GM12878 (cell line): ENCODE data around the gene YTHDF2.

Experiments
- CHD2 ChIP-seq: IDR thresholded peaks from 2 replicates; pipeline ENCODE4 v1.6.1; 2011; ENCODE audit warnings: low read depth, low read length, improper control_type of control experiment, borderline replicate concordance
- CREB1 ChIP-seq: IDR thresholded peaks from 2 replicates; pipeline ENCODE4 v1.6.1; 2012; ENCODE audit warnings: low read depth, mild to moderate bottlenecking, inconsistent platforms
- CTCF ChIP-seq, 3 experiments: IDR thresholded peaks in 2 of 3; conservative IDR thresholded peaks in 1 of 3; 2 replicates each; pipeline ENCODE4 v1.5.1; 2011; ENCODE audit warnings: low read depth in 3 of 3, low read length in 3 of 3, mild to moderate bottlenecking in 3 of 3, control low read depth in 2 of 3, moderate library complexity in 2 of 3, inconsistent platforms in 1 of 3, mixed read lengths in 1 of 3; ENCODE audit not compliant: control insufficient read depth in 2 of 3, insufficient read depth in 1 of 3; ENCODE audit errors: extremely low read depth in 1 of 3
- EED ChIP-seq: sonication (generic); IDR thresholded peaks from 2 replicates; pipeline ENCODE4 v1.6.1; 2016; ENCODE audit warnings: antibody characterized with exemption, low read depth
- MTA3 ChIP-seq: IDR thresholded peaks from 2 replicates; pipeline ENCODE4 v1.6.1; 2012; ENCODE audit warnings: low read length, inconsistent platforms, borderline replicate concordance
- NFYA ChIP-seq: IDR thresholded peaks from 2 replicates; pipeline ENCODE4 v1.6.1; 2011; ENCODE audit warnings: low read depth, mild to moderate bottlenecking, low read length, improper control_type of control experiment, borderline replicate concordance
- RAD21 ChIP-seq: IDR thresholded peaks from 2 replicates; pipeline ENCODE4 v1.6.1; 2011; ENCODE audit warnings: mild to moderate bottlenecking, low read depth, low read length, moderate library complexity; ENCODE audit not compliant: insufficient read depth

GRCh38 chr1:28736450-28737306 lies at the start of gene YTHDF2:
- TF ChIP-seq CREB1 (peak; percentile 85), MTA3 (0 out of 2 replicates have a peak, but pooled peaks have one; percentile 2), CTCF (IDR thresholded peaks at IDR 0.05 in 2 of 3, conservative IDR thresholded peaks at IDR 0.05 in 1 of 3; ENCODE audit: control insufficient read depth in 2 of 3, extremely low read depth in 1 of 3, insufficient read depth in 1 of 3, low read depth in 3 of 3, low read length in 3 of 3) (peak; percentile 83 to 89 (median 88)), RAD21 (0 out of 2 replicates have a peak, but pooled peaks have one; percentile 7), NFYA (no peak), EED (no peak; the same call in 1 of the 2 replicates), CHD2 (peak; percentile 95)
